BJ (cell line): ENCODE data around the gene MPZL1. TPM values are rescaled to one million over a fixed set of nuclear protein-coding genes. Genes with fewer than 3 reads are reported as not detected.

Source experiments
- CTCF ChIA-PET: fragments of 350-600 bp; formaldehyde crosslinking; extraction: SDS; loops from one replicate; lab custom pipeline; 2021; ENCODE audit warnings: antibody characterized with exemption, inconsistent platforms; lab: Yijun Ruan, JAX
- POLR2A ChIA-PET: fragments of 300-600 bp; sonication (Branson Sonifier 250); formaldehyde crosslinking; extraction: SDS; loops from one replicate; lab custom pipeline; 2021; ENCODE audit warnings: antibody characterized with exemption; lab: Charles Lee
- DNase-seq: peaks from one replicate; pipeline ENCODE4 v3.0.0-alpha.2; 2011; ENCODE audit warnings: low read depth
- H3K27me3 ChIP-seq: 2 replicates; pipeline ENCODE4 v1.6.0; 2011; ENCODE audit warnings: low read length; ENCODE audit not compliant: control insufficient read depth, insufficient read depth
- H3K36me3 ChIP-seq: 2 replicates; pipeline ENCODE4 v1.5.1; 2011; ENCODE audit warnings: low read length; ENCODE audit not compliant: control insufficient read depth, insufficient read depth
- H3K4me3 ChIP-seq: 2 replicates; pipeline ENCODE4 v1.5.1; 2011; ENCODE audit warnings: low read depth, mild to moderate bottlenecking, control low read depth, low read length
- CTCF ChIP-seq: IDR thresholded peaks from 2 replicates; pipeline ENCODE4 v1.5.1; 2011; ENCODE audit warnings: low read depth, mild to moderate bottlenecking, control low read depth, inconsistent platforms, low read length, moderate library complexity; ENCODE audit not compliant: insufficient read depth
- polyA plus RNA-seq: library from polyadenylated mRNA; depleted of rRNA; stranded (reverse); fragments of >200 nt; gene quantifications from 2 replicates; pipeline ENCODE4 v1.2.3, GENCODE V29; 2011

The MPZL1 gene
- polyA plus RNA-seq, 1 experiment, result 79.1 TPM

- no peak for TF ChIP-seq CTCF
- POLR2A ChIA-PET, result no interaction called here
- CTCF ChIA-PET, result interaction anchor here (1.0 to 2.4 kb wide), 4 partner anchors 10 to 61 kb away, joined by 3 to 7 read pairs (median 4); no protein-coding TSS in a partner anchor
- Histone ChIP-seq H3K36me3 (peaks cover 3% of the 10 kb centered on the region; the same call in 1 of the 2 replicates), H3K27me3 (no peaks in the 10 kb centered on the region), H3K4me3 (no peak overlapping the region)
- DNase-seq, result no peak
These were observed 55.0 kb downstream of the MPZL1 start for GRCh38 chr1:167776616-167777268.

GRCh38 chr1:167777269-167777650 lies 55.5 kb downstream of the MPZL1 start:
- no peaks in the 10 kb centered on the region for H3K27me3 ChIP-seq
- POLR2A ChIA-PET, result no interaction called here
- CTCF ChIA-PET, result interaction anchor here (1.5 to 2.4 kb wide), 2 partner anchors 28 to 62 kb away, joined by 6 to 7 read pairs; no protein-coding TSS in a partner anchor
- TF ChIP-seq CTCF, result no peak
- peaks cover 3% of the 10 kb centered on the region; the same call in 1 of the 2 replicates for H3K36me3 ChIP-seq
- no peak overlapping the region for H3K4me3 ChIP-seq
- DNase-seq, result no peak

- ChIA-PET POLR2A (no interaction called here), CTCF (interaction anchor here (1.3 kb wide), 1 partner anchor 10 kb away, joined by 3 read pairs; no protein-coding TSS in a partner anchor)
- H3K27me3 ChIP-seq, result no peaks in the 10 kb centered on the region
- no peak overlapping the region for H3K4me3 ChIP-seq
- no peak for TF ChIP-seq CTCF
- peaks cover 3% of the 10 kb centered on the region for H3K36me3 ChIP-seq
- no peak for DNase-seq
These were observed 59.8 kb downstream of the MPZL1 start for GRCh38 chr1:167781558-167781957.

GRCh38 chr1:167782946-167783345 lies 61.2 kb downstream of the MPZL1 start:
- Histone ChIP-seq H3K36me3 (peaks cover 5% of the 10 kb centered on the region), H3K27me3 (no peaks in the 10 kb centered on the region), H3K4me3 (no peak overlapping the region)
- no peak for TF ChIP-seq CTCF
- CTCF ChIA-PET, result no interaction called here
- POLR2A ChIA-PET, result no interaction called here
- no peak for DNase-seq

GRCh38 chr1:167784876-167785550 lies 63.2 kb downstream of the MPZL1 start:
- peaks cover 7% of the 10 kb centered on the region for H3K36me3 ChIP-seq
- no peak overlapping the region for H3K4me3 ChIP-seq
- ChIA-PET POLR2A (no interaction called here), CTCF (interaction anchor here (0.8 kb wide), 1 partner anchor 298 kb away, joined by 3 read pairs; no protein-coding TSS in a partner anchor)
- no peak for TF ChIP-seq CTCF
- no peaks in the 10 kb centered on the region for H3K27me3 ChIP-seq
- DNase-seq, result no peak
